Kidney epithelial cell (primary cell): Measurements from ENCODE around the gene DIABLO. TPM values are rescaled to one million over a fixed set of nuclear protein-coding genes. Genes with fewer than 3 reads are reported as not detected.
"Not testable (repeated sequence)": the region's sequence is repeated elsewhere in the genome, so short reads cannot be mapped to it uniquely, and the experiment has no call there.

Source experiments
- DNase-seq: peaks from one replicate; pipeline ENCODE4 v3.0.0-alpha.2; 2010; ENCODE audit warnings: low read depth
- H3K27me3 ChIP-seq: 2 replicates; pipeline ENCODE4 v1.6.0; 2011; ENCODE audit warnings: low read length; ENCODE audit not compliant: control insufficient read depth, insufficient read depth
- H3K36me3 ChIP-seq: 2 replicates; pipeline ENCODE4 v1.5.1; 2011; ENCODE audit warnings: low read length; ENCODE audit not compliant: control insufficient read depth, insufficient read depth
- H3K4me3 ChIP-seq: 2 replicates; pipeline ENCODE4 v1.5.1; 2011; ENCODE audit warnings: low read depth, mild to moderate bottlenecking, control low read depth, low read length
- CTCF ChIP-seq: IDR thresholded peaks from 2 replicates; pipeline ENCODE4 v1.5.1; 2011; ENCODE audit warnings: mild to moderate bottlenecking, moderate library complexity, low read length, control low read depth, inconsistent platforms; ENCODE audit not compliant: insufficient read depth, poor library complexity, severe bottlenecking
- total RNA-seq: library from RNA; depleted of rRNA; stranded (reverse); fragments of >200 nt; gene quantifications from 2 replicates; pipeline ENCODE4 v1.2.3, GENCODE V29; 2015

DIABLO gene
- total RNA-seq, 1 donor from 2014 or later, result 100 TPM

GRCh38 chr12:122205053-122205925 is 20.6 kb downstream of the DIABLO start:
- DNase-seq, result no peak
- no peak for TF ChIP-seq CTCF
- no peak overlapping the region for H3K4me3 ChIP-seq
- no peaks in the 10 kb centered on the region for H3K36me3 ChIP-seq
- peaks cover 27% of the 10 kb centered on the region for H3K27me3 ChIP-seq

- Histone ChIP-seq H3K4me3 (peak overlapping the region; percentile 21), H3K27me3 (peaks cover 27% of the 10 kb centered on the region), H3K36me3 (no peaks in the 10 kb centered on the region)
- no peak for DNase-seq
- no peak for TF ChIP-seq CTCF
These were observed 21.4 kb downstream of the DIABLO start for GRCh38 chr12:122204167-122205052.

- no peak for DNase-seq
- Histone ChIP-seq H3K27me3 (peaks cover 27% of the 10 kb centered on the region), H3K36me3 (no peaks in the 10 kb centered on the region), H3K4me3 (peak within 1 kb of the TSS; percentile 21)
- no peak for TF ChIP-seq CTCF
These were observed 22.3 kb downstream of the DIABLO start, which contains the start of gene B3GNT4 for GRCh38 chr12:122203301-122204166. Gene B3GNT4, plus strand, starts transcription at chr12:122203709. Its CDS starts 910 bp downstream, at chr12:122204619.

- Histone ChIP-seq H3K4me3 (peak overlapping the region; percentile 21), H3K27me3 (peaks cover 27% of the 10 kb centered on the region)
- not testable (repeated sequence) for H3K36me3 ChIP-seq, DNase-seq
These were observed 23.0 kb downstream of the DIABLO start for GRCh38 chr12:122202811-122203210.

DNA sequence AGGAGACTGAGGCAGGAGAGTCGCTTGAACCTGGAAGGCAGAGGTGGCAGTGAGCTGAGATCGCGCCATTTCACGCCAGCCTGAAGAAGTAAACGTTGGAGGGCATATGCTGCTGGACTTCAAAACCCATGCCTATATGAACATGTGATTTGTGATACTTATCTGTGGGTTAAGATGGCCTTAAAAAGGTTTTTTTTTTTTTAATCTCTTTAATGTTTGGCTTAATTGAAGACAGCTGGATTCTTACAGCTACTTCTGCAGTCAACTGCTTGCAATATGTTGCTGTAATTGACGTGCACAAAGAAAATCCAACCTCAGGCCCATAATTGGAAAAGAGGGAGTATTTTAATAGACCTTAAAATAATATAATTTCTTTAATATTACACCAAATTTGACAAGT is 23.8 kb downstream of the DIABLO start:
- no peak for DNase-seq
- Histone ChIP-seq H3K4me3 (no peak overlapping the region), H3K27me3 (peaks cover 27% of the 10 kb centered on the region), H3K36me3 (no peaks in the 10 kb centered on the region)
- TF ChIP-seq CTCF, result no peak
